NCI-H187 treated with DMSO at 0.1 percent for 48 hours (cell line): Measurements from ENCODE around the gene FCER1A.
"Not testable (repeated sequence)": the region's sequence is repeated elsewhere in the genome, so short reads cannot be mapped to it uniquely, and the experiment has no call there.

Experiments
- DNase-seq: peaks from one replicate; lab custom pipeline; 2025; lab: John Stamatoyannopoulos, UW

The FCER1A gene

GRCh38 chr1:159302095-159302494, at the start of gene FCER1A:
TSS of gene FCER1A (plus strand) at chr1:159302336. CDS start at chr1:159302365, 29 bp downstream.
- no peak for DNase-seq

- no peak for DNase-seq
Observed at GRCh38 chr1:159261311-159261710, 40.8 kb upstream of the FCER1A start.

DNA sequence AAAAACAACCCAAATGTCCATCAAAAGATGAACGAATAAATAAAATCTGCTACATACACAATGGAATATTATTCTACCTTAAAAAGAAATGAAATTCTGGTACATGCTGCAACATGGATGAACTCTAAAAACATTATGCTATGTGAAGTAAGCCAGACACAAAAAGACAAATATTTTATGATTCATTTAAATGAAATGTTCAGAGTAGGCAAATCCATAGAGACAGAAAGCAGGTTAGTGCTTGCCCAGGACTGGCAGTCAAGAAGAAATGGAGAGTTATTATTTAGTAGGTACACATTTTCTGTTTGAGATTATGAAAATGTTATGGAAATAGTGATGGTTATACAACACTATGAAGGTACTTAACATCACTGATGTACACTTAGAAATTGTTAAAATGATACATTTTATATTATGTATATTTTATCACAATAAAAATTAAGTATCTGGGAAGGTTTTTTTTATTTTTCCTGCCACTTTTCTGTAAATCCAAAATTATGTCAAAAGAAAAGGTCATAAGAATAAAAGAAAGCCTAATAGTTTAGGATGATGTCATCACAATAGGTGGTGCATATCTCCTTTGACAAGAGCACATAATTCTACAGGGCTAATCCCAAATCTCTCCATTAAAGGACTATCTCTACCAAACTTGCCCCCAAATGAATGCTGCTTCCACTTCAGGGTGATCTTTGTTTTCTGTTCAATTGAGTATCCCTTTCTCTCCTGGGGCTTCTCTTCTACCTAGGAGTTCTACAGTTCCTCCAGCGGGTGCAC, 40.2 kb upstream of the FCER1A start:
- no peak for DNase-seq

DNA sequence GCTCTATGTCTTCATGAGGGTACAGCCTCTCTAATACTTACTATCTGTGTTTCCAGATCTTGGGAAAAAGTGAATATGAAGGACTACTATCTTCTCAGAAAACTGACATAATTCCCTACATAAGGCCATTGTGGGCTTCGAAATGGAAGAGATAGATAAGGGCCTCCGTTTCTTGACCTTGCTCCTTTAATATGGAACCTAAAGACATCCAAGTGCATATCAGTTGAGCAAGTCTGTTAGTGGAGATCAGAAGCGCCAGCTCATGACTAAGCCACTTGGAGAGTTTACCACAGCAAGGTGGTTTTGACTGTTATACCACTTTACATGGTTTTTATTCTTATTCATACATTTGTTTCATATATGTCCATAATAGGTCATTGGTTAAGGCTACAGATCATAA, 35.3 kb upstream of the FCER1A start:
- no peak for DNase-seq

DNA sequence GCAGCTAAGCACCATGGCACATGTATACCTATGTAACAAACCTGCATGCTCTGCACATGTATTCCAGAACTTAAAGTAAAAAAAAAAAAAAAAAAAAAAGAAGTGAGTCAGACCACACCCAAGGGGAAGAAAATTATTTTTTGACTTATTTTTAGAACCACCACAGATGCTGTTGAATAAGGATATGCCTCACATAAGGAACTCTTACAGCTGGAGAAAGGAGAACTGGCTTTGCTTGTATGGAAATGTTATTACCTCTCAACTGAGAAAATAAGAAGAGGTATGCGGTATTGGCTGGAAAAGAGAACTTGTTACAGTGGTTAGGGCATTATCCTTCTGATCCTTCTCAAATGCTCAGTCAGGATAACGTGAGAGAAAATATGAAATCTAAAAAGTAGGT, 27.5 kb upstream of the FCER1A start:
- DNase-seq: no peak

- DNase-seq: no peak
Observed at GRCh38 chr1:159275891-159276290, 26.2 kb upstream of the FCER1A start.

GRCh38 chr1:159279773-159280172, 22.4 kb upstream of the FCER1A start:
- no peak for DNase-seq

GRCh38 chr1:159282118-159282517, 20.0 kb upstream of the FCER1A start:
- DNase-seq: no peak

- DNase-seq: no peak
Observed at GRCh38 chr1:159289060-159289459, 13.1 kb upstream of the FCER1A start.

DNA sequence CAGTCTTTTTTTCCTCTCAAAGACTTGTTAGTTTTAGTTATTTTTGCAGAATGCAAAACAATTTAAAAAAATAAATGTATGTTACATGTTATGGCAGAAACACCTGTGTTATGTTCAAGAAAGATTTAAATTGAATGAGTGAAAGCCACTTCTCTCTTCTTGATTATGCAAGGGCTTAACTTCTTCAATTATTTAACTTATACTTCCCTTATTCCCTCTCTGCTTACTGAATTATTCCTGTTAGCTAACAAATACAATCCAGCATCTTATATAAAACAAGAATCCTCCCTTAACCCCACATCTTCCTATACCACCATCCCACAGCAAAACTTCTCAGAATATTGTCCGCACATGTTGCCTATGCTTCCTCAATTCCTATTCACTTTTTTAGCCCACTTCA, 10.7 kb upstream of the FCER1A start:
- no peak for DNase-seq

DNA sequence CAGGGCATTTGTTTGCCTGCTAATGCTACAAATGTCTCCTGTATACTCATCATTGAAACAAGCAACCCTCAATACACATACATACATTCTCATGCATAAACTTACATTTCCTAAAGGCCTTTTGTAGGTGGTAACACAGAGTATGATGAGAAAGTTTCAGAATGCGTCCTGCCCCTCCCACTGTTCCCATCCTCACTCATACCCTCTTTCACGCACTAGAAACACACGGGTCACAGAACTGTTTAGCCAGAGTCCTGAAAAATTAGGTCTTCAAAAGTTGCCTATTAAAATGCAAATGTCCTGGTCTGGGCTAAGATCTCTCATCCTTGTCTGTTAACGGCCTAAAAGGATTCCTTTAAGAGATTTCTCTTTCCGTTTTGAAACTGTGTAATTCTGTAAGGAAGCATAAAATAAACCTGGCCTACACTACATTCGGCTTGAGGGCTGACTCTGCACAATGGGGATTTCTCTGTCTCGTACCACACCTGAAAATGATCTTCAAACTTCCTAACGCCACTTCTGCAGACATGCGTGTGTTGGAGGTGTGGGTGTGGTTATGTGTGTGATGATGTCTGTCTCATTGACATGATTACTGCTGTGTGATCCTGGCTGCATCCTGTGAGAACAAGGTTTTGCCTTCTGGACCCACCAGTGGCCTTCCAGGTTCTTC, 5.3 kb upstream of the FCER1A start:
- DNase-seq: no peak

- no peak for DNase-seq
Observed at GRCh38 chr1:159300146-159300545, 2.0 kb upstream of the FCER1A start.

DNA sequence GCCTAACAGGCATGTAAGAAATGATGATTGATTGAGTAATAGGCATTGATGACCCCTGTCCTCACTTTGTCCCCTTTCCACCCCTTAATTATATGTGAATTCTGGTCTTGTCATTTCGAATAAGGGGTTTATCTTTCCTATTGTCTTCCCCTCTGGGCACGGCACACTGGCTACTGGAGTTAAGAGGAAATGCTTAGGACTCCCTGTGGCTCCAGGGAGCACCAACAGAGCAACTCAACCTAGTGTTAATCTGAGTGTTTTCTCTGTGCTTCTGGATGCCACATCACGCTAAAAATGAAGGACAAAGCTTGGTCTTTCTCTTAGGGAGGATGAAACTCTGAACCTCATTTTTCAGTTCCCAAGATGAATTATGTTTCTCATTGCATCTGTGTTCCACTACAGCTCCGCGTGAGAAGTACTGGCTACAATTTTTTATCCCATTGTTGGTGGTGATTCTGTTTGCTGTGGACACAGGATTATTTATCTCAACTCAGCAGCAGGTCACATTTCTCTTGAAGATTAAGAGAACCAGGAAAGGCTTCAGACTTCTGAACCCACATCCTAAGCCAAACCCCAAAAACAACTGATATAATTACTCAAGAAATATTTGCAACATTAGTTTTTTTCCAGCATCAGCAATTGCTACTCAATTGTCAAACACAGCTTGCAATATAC, 5.3 kb downstream of the FCER1A start:
- DNase-seq: no peak

- DNase-seq: no peak
Observed at GRCh38 chr1:159311679-159312078, 9.5 kb downstream of the FCER1A start.

DNA sequence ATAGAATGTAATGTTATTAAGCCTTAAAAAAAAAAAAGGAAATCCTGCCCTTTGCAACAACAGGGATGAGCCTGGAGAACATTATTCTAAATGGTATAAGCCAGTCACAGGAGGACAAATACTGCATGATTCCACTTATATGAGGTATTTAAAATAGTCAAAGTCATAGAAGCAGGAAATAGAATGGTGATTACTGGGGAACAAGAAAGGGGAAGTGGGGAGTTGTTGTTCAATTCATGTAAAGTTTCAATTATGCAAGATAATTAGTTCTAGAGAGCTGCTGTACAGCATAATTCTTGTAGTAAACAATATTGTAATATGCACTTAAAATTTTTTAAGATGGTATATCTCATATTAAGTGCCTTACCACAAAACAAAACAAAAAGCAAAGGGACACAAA, 13.2 kb downstream of the FCER1A start:
- no peak for DNase-seq

GRCh38 chr1:159318784-159319551, 16.8 kb downstream of the FCER1A start:
- DNase-seq: no peak

DNA sequence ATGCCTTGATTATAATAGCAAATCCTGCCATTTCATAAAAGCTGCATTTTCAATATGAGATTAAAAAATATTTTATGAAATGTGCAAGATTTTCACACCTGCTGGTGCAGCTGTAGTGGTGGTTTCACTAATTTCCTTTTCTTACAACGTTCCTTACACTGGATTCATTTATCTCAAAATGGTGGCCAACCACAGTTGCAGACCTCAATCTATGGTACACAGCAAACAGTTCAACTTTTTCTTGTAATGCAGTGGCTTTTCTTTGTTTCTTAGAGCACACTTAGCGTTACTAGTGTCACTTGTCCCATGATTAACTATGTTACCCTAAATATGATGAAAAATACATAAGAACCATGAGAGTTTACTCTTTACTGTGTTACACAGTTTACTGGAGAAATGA, 32.7 kb downstream of the FCER1A start:
- DNase-seq: no peak

- no peak for DNase-seq
Observed at GRCh38 chr1:159338018-159338417, 35.9 kb downstream of the FCER1A start.

DNA sequence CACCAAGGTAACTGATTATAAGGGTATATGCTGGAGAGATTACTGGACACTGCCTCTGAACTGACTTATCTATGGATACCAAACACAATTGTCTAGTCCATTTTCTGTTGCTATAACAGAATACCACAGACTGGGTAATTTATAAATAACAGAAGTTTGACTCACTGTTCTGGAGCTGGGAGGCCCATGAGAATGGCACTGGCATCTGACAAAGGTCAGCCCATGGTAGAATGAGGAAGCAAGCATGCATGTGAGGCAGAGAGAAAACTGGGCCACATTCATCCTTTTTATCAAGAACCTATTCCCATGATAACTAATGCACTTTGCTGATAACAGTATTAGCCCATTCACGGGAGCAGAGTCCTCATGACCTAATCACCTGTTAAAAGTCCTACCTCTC, 37.4 kb downstream of the FCER1A start:
- no peak for DNase-seq

DNA sequence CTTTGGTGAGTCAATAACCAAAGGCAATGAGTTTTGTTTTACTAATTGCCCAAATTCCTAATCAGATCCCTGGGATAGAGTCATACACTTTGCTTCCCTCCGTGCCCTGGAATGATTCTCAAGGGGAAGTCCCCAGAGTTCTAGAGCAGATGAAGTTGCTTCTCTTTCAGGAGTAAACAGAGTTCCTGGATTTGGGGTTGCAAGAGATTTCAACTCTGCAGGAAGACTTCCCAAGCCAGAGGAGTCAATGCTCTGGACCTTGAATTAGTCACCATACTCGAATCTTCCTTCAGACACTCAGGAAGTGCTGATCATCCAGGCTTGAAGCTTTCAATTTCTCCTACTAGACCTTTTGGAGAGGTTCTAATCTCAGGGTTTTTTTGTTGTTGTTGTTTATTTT, 39.6 kb downstream of the FCER1A start:
- DNase-seq: no peak

DNA sequence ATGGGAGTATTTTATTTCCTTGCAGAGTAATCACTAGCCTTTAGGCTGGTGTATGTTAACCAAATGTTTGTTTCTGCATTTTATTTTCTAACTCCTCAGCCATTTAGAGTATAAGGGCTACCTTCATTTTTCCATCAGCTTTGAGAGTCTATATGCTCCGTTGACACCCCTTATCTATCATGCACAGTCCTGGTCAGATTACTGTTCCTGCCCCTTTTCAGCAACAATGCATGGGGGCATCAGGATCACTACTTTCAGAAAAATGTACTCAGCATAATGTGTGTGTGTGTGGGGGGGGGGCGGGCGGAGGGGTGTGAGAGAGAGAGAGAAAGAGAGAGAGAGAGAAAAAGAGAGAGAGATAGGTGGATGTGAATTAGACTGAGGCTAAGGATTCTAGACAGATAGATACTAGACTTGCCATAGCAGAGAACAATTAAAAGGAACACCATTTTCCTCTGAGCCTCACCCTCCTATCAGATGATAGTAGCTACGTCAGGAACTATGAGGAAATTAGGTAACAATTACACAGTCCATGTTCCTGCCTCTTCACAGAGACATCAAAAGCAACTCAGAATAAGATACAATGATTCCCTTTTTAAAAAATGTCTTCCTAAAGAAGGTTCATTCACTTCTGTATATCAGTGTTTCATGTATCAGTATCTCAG, 40.8 kb downstream of the FCER1A start:
- DNase-seq: no peak

GRCh38 chr1:159349374-159349773, 47.2 kb downstream of the FCER1A start:
- not testable (repeated sequence) for DNase-seq
